HUES48 (cell line): ENCODE measurements around the gene DONSON.
A peak's percentile ranks its signal among the peaks of the same experiment; 100 is the strongest.
"Not testable (repeated sequence)": the region's sequence is repeated elsewhere in the genome, so short reads cannot be mapped to it uniquely, and the experiment has no call there.

ENCODE experiments used
- H3K27ac ChIP-seq: one replicate; pipeline ENCODE4 v1.7.0; 2013; ENCODE audit warnings: low read depth, low read length, inconsistent platforms
- H3K27me3 ChIP-seq: 2 replicates; pipeline ENCODE4 v1.6.1; 2013; ENCODE audit warnings: mild to moderate bottlenecking, low read length; ENCODE audit not compliant: control insufficient read depth, insufficient read depth
- H3K36me3 ChIP-seq: 2 replicates; pipeline ENCODE4 v1.6.1; 2013; ENCODE audit warnings: low read length; ENCODE audit not compliant: control insufficient read depth, insufficient read depth
- H3K4me1 ChIP-seq: 2 replicates; pipeline ENCODE4 v1.6.1; 2013; ENCODE audit warnings: mild to moderate bottlenecking, low read length; ENCODE audit not compliant: control insufficient read depth, insufficient read depth
- H3K4me3 ChIP-seq: 2 replicates; pipeline ENCODE4 v1.5.1; 2013; ENCODE audit warnings: mild to moderate bottlenecking, low read depth, low read length
- H3K9ac ChIP-seq: 2 replicates; pipeline ENCODE4 v1.6.1; 2013; ENCODE audit warnings: mild to moderate bottlenecking, low read depth, low read length, moderate library complexity
- H3K9me3 ChIP-seq: 2 replicates; pipeline ENCODE4 v1.6.1; 2013; ENCODE audit warnings: low read length; ENCODE audit not compliant: control insufficient read depth, insufficient read depth

The DONSON gene

DNA sequence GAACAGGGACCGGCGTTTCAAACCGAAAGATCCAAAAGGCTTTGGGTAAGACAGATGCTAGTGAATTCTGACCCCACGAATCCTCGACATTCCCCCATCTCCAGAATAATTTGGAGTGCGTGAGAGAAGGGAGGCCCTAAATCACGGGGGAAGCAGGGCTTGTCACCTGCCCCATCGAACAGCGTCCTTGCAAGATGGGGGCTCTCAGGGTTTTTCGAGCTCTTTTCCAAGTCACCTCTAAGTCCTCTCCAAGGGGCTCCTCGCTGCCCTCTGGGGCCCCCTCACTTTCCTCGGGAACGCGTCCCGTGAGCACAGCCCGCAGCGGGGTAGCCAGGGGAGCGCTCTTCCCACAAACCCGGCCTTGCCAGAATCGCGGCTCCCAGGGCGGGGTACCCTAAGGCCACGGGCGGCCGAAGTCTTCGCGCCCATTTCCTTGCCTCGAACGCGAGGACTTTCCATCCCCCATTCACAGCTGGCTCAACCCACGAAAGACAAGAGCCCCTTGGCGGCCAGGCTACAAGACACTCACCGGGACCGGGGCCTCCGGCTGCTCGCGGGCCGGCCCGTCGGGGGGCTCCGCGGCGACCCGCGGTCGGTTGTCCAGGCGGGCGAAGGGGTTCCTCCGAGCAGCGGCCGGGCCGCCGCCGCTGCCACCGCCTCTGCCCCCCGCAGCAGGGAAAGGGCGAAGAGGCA is 546 bp downstream of the DONSON start:
- H3K4me1 ChIP-seq: peaks cover 12% of the 10 kb centered on the region; the same call in 1 of the 2 replicates
- H3K4me3 ChIP-seq: peak overlapping the region; percentile 89
- peak overlapping the region; percentile 84 for H3K9ac ChIP-seq
- H3K27ac ChIP-seq: peak overlapping the region; percentile 89
- no peaks in the 10 kb centered on the region for H3K9me3 ChIP-seq
- no peaks in the 10 kb centered on the region for H3K27me3 ChIP-seq
- peaks cover 30% of the 10 kb centered on the region for H3K36me3 ChIP-seq

DNA sequence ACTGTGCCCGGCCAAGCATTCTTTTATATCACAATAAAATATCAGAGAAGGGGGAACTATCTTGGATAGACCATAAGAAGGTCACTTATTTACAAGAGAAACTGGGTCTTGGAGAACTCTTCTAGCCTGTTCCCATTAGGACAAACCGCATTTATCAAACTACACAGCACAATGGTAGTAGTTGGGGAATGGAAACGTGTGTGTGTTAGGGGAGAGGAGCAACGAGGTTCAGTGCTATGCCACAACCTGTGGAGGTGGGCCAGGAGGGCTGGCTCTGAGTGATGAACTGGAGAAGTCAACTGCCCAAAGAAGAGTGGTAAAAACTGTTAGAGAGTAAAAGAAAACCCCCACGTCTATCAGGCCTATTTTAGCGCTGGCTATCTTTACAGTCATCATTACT is 1.6 kb downstream of the DONSON start:
- no peak overlapping the region for H3K27ac ChIP-seq
- no peaks in the 10 kb centered on the region for H3K9me3 ChIP-seq
- no peak overlapping the region for H3K9ac ChIP-seq

DNA sequence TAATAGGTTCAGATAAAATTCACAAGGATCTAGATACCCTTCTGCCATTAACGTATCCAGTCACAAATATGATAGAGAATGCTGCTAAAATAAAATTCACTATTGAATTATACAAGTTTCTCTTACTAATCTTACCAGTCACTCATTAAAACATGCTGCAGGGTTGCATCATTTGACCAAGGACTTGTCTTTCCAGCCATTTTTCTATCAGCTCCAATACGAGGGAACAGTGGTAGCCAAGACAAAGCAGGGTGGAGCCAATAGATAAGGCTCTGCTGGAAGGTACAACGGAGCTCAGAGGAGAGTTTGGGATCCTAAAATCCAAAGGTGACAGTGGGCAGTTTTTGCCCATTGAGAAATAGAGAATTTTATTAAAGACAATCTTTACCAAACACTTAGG is 4.0 kb downstream of the DONSON start:
- H3K27ac ChIP-seq: no peak overlapping the region
- H3K4me1 ChIP-seq: peaks cover 9% of the 10 kb centered on the region; the same call in 1 of the 2 replicates
- H3K4me3 ChIP-seq: no peak overlapping the region
- H3K9me3 ChIP-seq: no peaks in the 10 kb centered on the region
- H3K9ac ChIP-seq: no peak overlapping the region
- H3K36me3 ChIP-seq: peaks cover 56% of the 10 kb centered on the region
- no peaks in the 10 kb centered on the region for H3K27me3 ChIP-seq

More for the DNA sequence above, 1.6 kb downstream of the DONSON start:
- Histone ChIP-seq H3K4me1 (peaks cover 12% of the 10 kb centered on the region; the same call in 1 of the 2 replicates), H3K36me3 (peaks cover 39% of the 10 kb centered on the region), H3K27me3 (no peaks in the 10 kb centered on the region), H3K4me3 (peak overlapping the region; percentile 89)

DNA sequence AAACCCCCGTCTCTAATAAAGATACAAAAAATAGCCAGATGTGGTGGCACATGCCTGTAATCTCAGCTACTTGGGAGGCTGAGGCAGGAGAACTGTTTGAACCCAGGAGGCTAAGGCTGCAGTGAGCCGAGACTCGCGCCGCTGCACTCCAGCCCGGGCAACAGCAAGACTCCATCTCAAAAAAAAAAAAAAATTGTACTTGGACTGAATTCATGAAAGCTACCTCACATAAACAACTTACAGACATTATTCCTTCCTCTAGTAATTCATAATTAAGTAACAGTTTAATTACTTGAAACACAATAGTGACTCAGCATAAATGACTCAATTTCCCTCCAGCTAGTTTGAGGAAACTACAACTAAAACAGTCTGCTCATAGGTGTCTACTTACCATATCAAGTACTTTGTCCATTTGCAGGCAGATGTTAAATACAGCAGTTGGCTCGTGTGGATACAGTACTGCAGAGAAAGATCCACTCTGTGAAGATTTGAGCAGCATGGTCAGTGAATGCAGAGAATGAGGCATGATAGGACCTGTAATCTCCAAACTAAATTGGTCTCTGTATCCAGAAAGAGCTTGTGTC is 9.4 kb downstream of the DONSON start:
- Histone ChIP-seq H3K9ac (no peak overlapping the region), H3K4me1 (no peaks in the 10 kb centered on the region), H3K4me3 (no peak overlapping the region), H3K36me3 (peaks cover 84% of the 10 kb centered on the region), H3K27ac (peak overlapping the region; percentile 72), H3K27me3 (no peaks in the 10 kb centered on the region), H3K9me3 (no peaks in the 10 kb centered on the region)

DNA sequence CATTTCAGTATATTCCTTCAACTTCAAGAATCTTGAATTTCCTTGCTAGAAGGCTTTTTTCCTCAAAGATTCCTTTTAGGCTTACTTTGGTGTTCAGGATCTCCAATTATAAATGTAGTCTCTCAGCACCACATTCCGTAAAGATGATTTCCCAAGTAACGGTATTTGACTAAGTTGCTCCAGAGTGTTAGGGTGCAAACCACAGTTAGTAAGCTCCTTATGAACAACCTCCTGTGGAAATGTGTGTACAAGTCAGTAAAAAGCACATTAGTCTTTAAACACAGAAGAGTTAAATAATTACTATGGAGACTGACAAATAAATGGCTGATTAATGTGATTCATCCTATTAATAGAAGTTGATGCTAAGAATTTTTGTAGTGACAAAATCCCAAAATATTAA is 10.3 kb downstream of the DONSON start:
- Histone ChIP-seq H3K9me3 (no peaks in the 10 kb centered on the region), H3K4me3 (no peak overlapping the region), H3K9ac (no peak overlapping the region), H3K36me3 (peaks cover 87% of the 10 kb centered on the region), H3K4me1 (no peaks in the 10 kb centered on the region), H3K27me3 (no peaks in the 10 kb centered on the region), H3K27ac (no peak overlapping the region)

DNA sequence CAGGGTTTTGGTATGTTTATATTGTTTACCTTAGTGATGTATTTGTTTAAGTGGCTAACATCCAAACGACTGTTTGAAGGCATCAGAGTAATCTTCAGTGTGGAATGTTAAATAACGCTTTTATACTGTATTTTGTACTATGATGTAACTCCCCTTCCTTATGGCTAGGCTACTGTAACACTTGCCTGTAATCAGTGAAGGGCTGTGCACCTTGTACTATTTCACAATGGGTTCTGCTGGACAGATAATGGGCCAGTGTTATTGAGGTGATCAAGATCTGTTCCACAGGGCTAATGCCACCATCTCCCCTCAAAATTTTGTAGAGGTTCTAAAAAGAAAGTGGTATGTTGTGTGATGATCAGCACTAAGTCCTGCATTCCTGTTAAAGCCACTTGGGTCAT is 11.7 kb downstream of the DONSON start:
- not testable (repeated sequence) for H3K9me3 ChIP-seq, H3K4me1 ChIP-seq, H3K4me3 ChIP-seq, H3K9ac ChIP-seq, H3K27me3 ChIP-seq, H3K27ac ChIP-seq
- peaks cover 90% of the 10 kb centered on the region for H3K36me3 ChIP-seq

DNA sequence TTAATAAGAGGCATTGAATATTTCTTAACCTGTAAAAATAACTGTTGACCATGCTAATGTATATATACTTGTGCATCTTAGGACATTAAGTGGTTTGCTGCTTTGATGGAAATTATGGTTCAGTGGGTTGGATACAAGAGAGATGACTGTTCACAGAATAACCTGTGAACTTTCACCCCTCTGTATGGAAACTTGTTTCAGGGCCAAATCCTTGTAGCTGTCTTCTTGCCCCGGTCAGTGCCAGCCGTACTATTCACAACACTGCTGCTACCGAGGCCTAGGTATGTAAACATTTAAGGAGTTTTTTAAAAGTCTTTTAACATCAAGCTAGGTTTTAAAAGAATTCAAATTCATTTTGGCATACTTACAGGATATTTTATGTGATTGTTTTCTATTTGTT is 16.1 kb downstream of the DONSON start:
- Histone ChIP-seq H3K4me1 (no peaks in the 10 kb centered on the region), H3K27ac (no peak overlapping the region), H3K36me3 (peaks cover 100% of the 10 kb centered on the region), H3K27me3 (no peaks in the 10 kb centered on the region), H3K9ac (no peak overlapping the region), H3K9me3 (no peaks in the 10 kb centered on the region), H3K4me3 (no peak overlapping the region)

GRCh38 chr21:33569991-33570390 is 18.5 kb downstream of the DONSON start:
- Histone ChIP-seq H3K9ac (no peak overlapping the region), H3K4me1 (no peaks in the 10 kb centered on the region), H3K27me3 (no peaks in the 10 kb centered on the region), H3K4me3 (no peak overlapping the region), H3K36me3 (peaks cover 100% of the 10 kb centered on the region), H3K27ac (no peak overlapping the region), H3K9me3 (no peaks in the 10 kb centered on the region)

GRCh38 chr21:33568448-33568847 is 20.0 kb downstream of the DONSON start:
- Histone ChIP-seq H3K4me1 (no peaks in the 10 kb centered on the region), H3K27me3 (no peaks in the 10 kb centered on the region), H3K9me3 (no peaks in the 10 kb centered on the region), H3K4me3 (no peak overlapping the region), H3K27ac (no peak overlapping the region), H3K36me3 (peaks cover 100% of the 10 kb centered on the region), H3K9ac (no peak overlapping the region)

DNA sequence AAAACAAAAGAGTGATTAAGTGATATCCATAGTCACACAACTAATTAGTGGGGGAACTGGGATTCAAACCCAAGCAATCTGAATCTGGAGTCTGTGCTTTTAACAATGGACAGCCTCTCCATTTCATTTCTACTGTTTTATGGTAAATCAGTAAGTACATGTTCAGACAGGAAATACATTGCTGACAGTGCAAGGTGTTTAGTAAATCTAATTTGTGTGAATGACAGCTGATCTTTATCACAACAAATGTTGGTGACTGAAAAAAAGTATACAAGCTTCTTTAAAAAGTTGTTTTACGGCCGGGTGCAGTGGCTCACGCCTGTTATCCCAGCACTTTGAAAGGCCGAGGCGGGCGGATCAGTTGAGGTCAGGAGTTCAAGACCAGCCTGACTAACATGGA is 20.6 kb downstream of the DONSON start:
- Histone ChIP-seq H3K27me3 (no peaks in the 10 kb centered on the region), H3K9me3 (no peaks in the 10 kb centered on the region), H3K36me3 (peaks cover 100% of the 10 kb centered on the region), H3K9ac (no peak overlapping the region), H3K4me3 (no peak overlapping the region), H3K4me1 (no peaks in the 10 kb centered on the region), H3K27ac (no peak overlapping the region)

GRCh38 chr21:33566514-33566913 is 22.0 kb downstream of the DONSON start:
- H3K9ac ChIP-seq: no peak overlapping the region
- H3K27ac ChIP-seq: no peak overlapping the region
- H3K27me3 ChIP-seq: no peaks in the 10 kb centered on the region
- H3K9me3 ChIP-seq: no peaks in the 10 kb centered on the region
- no peaks in the 10 kb centered on the region for H3K4me1 ChIP-seq
- H3K4me3 ChIP-seq: no peak overlapping the region
- H3K36me3 ChIP-seq: peaks cover 100% of the 10 kb centered on the region
